Esophagus squamous epithelium (tissue), 4 donors: ENCODE data around the gene SLC30A7.

Source experiments
- POLR2A ChIP-seq, 4 donors: fragments of 450-650 bp; IDR thresholded peaks; one replicate each; pipeline ENCODE4 v1.6.1; 2017; ENCODE audit warnings: antibody characterized with exemption in 4 of 4, mild to moderate bottlenecking in 4 of 4, moderate library complexity in 3 of 4
- TF ChIP-seq, protein P1 (sequence below), 6 experiments: fragments of 450-650 bp in 4 of 6; fragments of 200-600 bp in 2 of 6; sonication (generic) in 2 of 6; IDR thresholded peaks; one replicate each; pipeline ENCODE4 v1.5.1; 2016 to 2019; ENCODE audit warnings: antibody characterized with exemption in 6 of 6, mild to moderate bottlenecking in 4 of 6, moderate library complexity in 4 of 6

DNA sequence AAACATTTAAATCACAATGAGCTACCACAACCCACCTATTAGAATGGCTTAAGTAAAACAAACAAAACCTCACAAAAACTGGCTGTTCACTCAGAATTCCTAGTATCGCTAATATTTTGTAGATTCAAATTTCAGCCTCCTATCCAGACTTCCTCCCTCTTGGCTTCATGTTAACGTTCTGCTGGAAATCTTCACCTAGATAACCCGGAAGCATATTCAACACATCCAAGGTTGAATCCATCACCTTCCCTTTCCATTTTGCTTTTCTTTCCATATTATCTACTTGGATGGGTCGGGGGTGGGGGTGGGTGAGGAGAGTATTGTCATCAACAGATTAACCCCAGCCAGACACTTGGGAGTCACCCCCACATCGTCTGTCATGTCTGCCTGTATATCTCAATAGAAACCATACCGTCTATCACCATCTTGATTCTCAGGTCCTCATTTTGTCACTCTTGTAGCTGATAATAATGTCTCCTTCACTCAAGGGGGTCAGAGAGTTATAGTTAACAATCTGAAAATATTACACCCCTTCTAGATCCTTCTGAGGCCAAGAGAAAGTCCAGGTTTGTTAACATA, 131.4 kb downstream of the SLC30A7 start:
- TF ChIP-seq, protein P1, sequence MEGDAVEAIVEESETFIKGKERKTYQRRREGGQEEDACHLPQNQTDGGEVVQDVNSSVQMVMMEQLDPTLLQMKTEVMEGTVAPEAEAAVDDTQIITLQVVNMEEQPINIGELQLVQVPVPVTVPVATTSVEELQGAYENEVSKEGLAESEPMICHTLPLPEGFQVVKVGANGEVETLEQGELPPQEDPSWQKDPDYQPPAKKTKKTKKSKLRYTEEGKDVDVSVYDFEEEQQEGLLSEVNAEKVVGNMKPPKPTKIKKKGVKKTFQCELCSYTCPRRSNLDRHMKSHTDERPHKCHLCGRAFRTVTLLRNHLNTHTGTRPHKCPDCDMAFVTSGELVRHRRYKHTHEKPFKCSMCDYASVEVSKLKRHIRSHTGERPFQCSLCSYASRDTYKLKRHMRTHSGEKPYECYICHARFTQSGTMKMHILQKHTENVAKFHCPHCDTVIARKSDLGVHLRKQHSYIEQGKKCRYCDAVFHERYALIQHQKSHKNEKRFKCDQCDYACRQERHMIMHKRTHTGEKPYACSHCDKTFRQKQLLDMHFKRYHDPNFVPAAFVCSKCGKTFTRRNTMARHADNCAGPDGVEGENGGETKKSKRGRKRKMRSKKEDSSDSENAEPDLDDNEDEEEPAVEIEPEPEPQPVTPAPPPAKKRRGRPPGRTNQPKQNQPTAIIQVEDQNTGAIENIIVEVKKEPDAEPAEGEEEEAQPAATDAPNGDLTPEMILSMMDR (IDR thresholded peaks at IDR 0.05) = no peak
- TF ChIP-seq POLR2A (IDR thresholded peaks at IDR 0.05) = no peak
